NT2/D1 (cell line): ENCODE measurements around the gene RGS9.
"Not testable (repeated sequence)": the region's sequence is repeated elsewhere in the genome, so short reads cannot be mapped to it uniquely, and the experiment has no call there.

Experiments used
- DNase-seq: peaks from one replicate; pipeline ENCODE4 v3.0.0-alpha.2; 2011; ENCODE audit warnings: low read depth, low spot score
- H3K27me3 ChIP-seq: 2 replicates; pipeline ENCODE4 v1.6.0; 2011; ENCODE audit warnings: mild to moderate bottlenecking; ENCODE audit not compliant: insufficient read length, insufficient read depth
- H3K36me3 ChIP-seq: 2 replicates; pipeline ENCODE4 v1.6.1; 2011; ENCODE audit warnings: mild to moderate bottlenecking, low read length, mixed read lengths; ENCODE audit not compliant: insufficient read depth, insufficient read length
- H3K4me1 ChIP-seq: 2 replicates; pipeline ENCODE4 v1.5.1; 2011; ENCODE audit not compliant: insufficient read depth, insufficient read length
- H3K4me3 ChIP-seq: 2 replicates; pipeline ENCODE4 v1.5.1; 2011; ENCODE audit warnings: low read depth; ENCODE audit not compliant: insufficient read length
- H3K9ac ChIP-seq: 2 replicates; pipeline ENCODE4 v1.6.0; 2011; ENCODE audit warnings: low read depth; ENCODE audit not compliant: insufficient read length
- H3K9me3 ChIP-seq: 2 replicates; pipeline ENCODE4 v1.5.1; 2011; ENCODE audit warnings: mild to moderate bottlenecking, low read length; ENCODE audit not compliant: insufficient read depth
- SUZ12 ChIP-seq: IDR thresholded peaks from 2 replicates; pipeline ENCODE4 v1.6.1; 2011; ENCODE audit not compliant: insufficient read length, insufficient read depth; ENCODE audit errors: extremely low read depth
- YY1 ChIP-seq: IDR thresholded peaks from 2 replicates; pipeline ENCODE4 v1.6.1; 2011; ENCODE audit not compliant: insufficient read length, insufficient read depth
- ZNF274 ChIP-seq: IDR thresholded peaks from 2 replicates; pipeline ENCODE4 v1.6.1; 2011; ENCODE audit warnings: mild to moderate bottlenecking, low read depth, low read length

The RGS9 gene

GRCh38 chr17:65172496-65173136, 35.4 kb downstream of the RGS9 start:
- no peak overlapping the region for H3K4me3 ChIP-seq
- peaks cover 4% of the 10 kb centered on the region for H3K4me1 ChIP-seq
- no peak for TF ChIP-seq ZNF274
- no peak for TF ChIP-seq YY1
- TF ChIP-seq SUZ12 = no peak
- H3K9me3 ChIP-seq = peaks cover 10% of the 10 kb centered on the region; the same call in 1 of the 2 replicates
- DNase-seq = no peak
- no peak overlapping the region for H3K9ac ChIP-seq
- H3K27me3 ChIP-seq = no peaks in the 10 kb centered on the region
- no peaks in the 10 kb centered on the region for H3K36me3 ChIP-seq

- Histone ChIP-seq H3K4me3 (no peak overlapping the region), H3K9ac (no peak overlapping the region), H3K9me3 (peaks cover 10% of the 10 kb centered on the region; the same call in 1 of the 2 replicates), H3K4me1 (peaks cover 4% of the 10 kb centered on the region), H3K27me3 (no peaks in the 10 kb centered on the region), H3K36me3 (no peaks in the 10 kb centered on the region)
- TF ChIP-seq SUZ12 = no peak
- TF ChIP-seq YY1 = no peak
- no peak for TF ChIP-seq ZNF274
- no peak for DNase-seq
Observed at GRCh38 chr17:65173284-65173793, 36.2 kb downstream of the RGS9 start.

DNA sequence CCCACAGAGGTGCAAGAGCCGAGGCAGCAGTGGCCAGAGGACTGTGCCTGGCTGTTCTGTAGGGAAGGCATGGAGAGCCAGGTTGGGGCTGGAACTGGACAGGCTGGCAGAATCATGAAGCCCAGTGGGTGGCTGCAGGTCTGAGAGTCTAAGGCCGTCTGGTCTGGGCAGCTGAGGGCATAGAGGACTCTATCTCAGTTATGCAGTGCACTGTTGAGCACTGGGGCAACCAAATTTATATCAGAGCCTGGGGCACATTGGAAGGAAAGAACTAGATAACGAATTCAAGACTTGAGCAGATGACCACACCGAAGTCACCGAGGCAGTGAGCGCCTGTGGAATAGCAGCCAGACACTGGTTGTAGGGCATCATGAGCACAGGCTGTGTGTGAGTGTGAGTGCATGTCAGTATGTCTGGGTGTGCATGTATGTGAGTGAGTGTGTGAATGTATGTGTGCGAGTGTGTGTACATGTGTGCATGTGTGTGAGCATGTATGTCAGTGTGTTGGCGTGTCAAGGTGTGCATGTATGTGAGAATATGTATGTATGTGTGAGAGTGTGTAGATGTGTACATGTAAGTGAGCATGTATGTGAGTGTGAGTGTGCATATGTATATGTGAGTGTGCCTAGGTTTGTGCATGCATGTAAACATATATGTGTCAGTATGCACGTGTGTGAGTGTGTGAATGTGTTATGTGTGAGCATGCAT, 37.0 kb downstream of the RGS9 start:
- Histone ChIP-seq H3K9me3 (peaks cover 10% of the 10 kb centered on the region; the same call in 1 of the 2 replicates), H3K36me3 (no peaks in the 10 kb centered on the region), H3K4me3 (no peak overlapping the region), H3K4me1 (peaks cover 4% of the 10 kb centered on the region), H3K27me3 (no peaks in the 10 kb centered on the region), H3K9ac (no peak overlapping the region)
- TF ChIP-seq ZNF274 (no peak), YY1 (no peak), SUZ12 (no peak)
- no peak for DNase-seq

- no peak for DNase-seq
- TF ChIP-seq SUZ12 = no peak
- TF ChIP-seq YY1 = no peak
- TF ChIP-seq ZNF274 = no peak
- peaks cover 4% of the 10 kb centered on the region for H3K4me1 ChIP-seq
Observed at GRCh38 chr17:65174974-65175373, 37.8 kb downstream of the RGS9 start.

GRCh38 chr17:65175952-65176351, 38.8 kb downstream of the RGS9 start:
- Histone ChIP-seq H3K27me3 (no peaks in the 10 kb centered on the region), H3K9ac (no peak overlapping the region), H3K36me3 (no peaks in the 10 kb centered on the region), H3K4me3 (no peak overlapping the region), H3K4me1 (peaks cover 4% of the 10 kb centered on the region), H3K9me3 (peaks cover 3% of the 10 kb centered on the region; the same call in 1 of the 2 replicates)
- TF ChIP-seq SUZ12 (no peak), YY1 (no peak), ZNF274 (no peak)
- no peak for DNase-seq

More at GRCh38 chr17:65174974-65175373, 37.8 kb downstream of the RGS9 start:
- H3K27me3 ChIP-seq = no peaks in the 10 kb centered on the region
- H3K9me3 ChIP-seq = peaks cover 10% of the 10 kb centered on the region; the same call in 1 of the 2 replicates
- H3K9ac ChIP-seq = no peak overlapping the region
- no peaks in the 10 kb centered on the region for H3K36me3 ChIP-seq
- H3K4me3 ChIP-seq = no peak overlapping the region

- peaks cover 4% of the 10 kb centered on the region for H3K4me1 ChIP-seq
- no peaks in the 10 kb centered on the region for H3K27me3 ChIP-seq
- DNase-seq = no peak
- no peak overlapping the region for H3K4me3 ChIP-seq
- no peaks in the 10 kb centered on the region for H3K36me3 ChIP-seq
- no peaks in the 10 kb centered on the region for H3K9me3 ChIP-seq
- no peak for TF ChIP-seq YY1
- H3K9ac ChIP-seq = no peak overlapping the region
Observed at GRCh38 chr17:65176646-65177409, 39.7 kb downstream of the RGS9 start.

DNA sequence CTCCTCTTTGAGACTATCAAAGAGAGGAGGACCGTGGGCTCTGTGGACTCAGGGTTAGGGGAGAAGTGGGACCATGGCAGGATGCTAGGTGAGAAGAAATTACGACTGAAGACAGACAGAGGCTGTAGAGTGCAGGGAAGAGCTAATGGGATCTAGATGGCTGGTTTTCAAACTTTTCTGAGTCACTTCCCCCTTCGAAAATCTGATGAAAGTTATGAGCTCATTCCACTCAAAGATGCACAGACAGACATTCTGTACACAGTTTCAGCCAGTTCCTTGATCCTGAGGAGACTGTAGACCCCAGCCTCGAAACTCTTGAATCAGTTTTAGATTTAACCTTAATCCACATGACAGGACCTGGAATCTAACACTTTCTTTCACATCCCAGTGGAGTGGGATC, 40.7 kb downstream of the RGS9 start:
- no peak for DNase-seq
- no peaks in the 10 kb centered on the region for H3K9me3 ChIP-seq
- H3K9ac ChIP-seq = no peak overlapping the region
- no peaks in the 10 kb centered on the region for H3K36me3 ChIP-seq
- no peaks in the 10 kb centered on the region for H3K27me3 ChIP-seq
- peaks cover 7% of the 10 kb centered on the region for H3K4me1 ChIP-seq
- TF ChIP-seq SUZ12 (no peak), ZNF274 (no peak), YY1 (no peak)
- no peak overlapping the region for H3K4me3 ChIP-seq

DNA sequence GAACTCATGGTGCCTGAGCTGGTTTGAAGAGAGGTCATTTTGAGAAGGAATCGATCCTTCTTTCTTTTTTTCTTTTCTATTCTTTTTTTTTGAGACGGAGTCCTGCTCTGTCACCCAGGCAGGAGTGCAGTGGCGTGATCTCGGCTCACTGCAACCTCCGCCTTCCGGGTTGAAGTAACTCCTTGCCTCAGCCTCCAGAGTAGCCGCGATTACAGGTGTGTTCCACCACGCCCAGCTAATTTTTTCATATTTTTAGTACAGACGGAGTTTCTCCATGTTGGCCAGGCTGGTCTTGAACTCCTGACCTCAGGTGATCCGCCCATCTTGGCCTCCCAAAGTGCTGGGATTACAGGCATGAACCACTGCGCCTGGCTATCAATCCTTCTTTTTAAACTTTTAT, 43.1 kb downstream of the RGS9 start:
- not testable (repeated sequence) for H3K4me1 ChIP-seq, DNase-seq, H3K4me3 ChIP-seq

GRCh38 chr17:65180752-65181236, 43.6 kb downstream of the RGS9 start:
- not testable (repeated sequence) for DNase-seq, H3K4me1 ChIP-seq

More for the DNA sequence above, 43.1 kb downstream of the RGS9 start:
- H3K9me3 ChIP-seq, H3K27me3 ChIP-seq, H3K9ac ChIP-seq, H3K36me3 ChIP-seq: not testable (repeated sequence)

More at GRCh38 chr17:65180752-65181236, 43.6 kb downstream of the RGS9 start:
- H3K4me3 ChIP-seq, H3K9me3 ChIP-seq, H3K27me3 ChIP-seq, H3K9ac ChIP-seq, H3K36me3 ChIP-seq: not testable (repeated sequence)
